Measurements from ENCODE around the gene DAB1.

DNA sequence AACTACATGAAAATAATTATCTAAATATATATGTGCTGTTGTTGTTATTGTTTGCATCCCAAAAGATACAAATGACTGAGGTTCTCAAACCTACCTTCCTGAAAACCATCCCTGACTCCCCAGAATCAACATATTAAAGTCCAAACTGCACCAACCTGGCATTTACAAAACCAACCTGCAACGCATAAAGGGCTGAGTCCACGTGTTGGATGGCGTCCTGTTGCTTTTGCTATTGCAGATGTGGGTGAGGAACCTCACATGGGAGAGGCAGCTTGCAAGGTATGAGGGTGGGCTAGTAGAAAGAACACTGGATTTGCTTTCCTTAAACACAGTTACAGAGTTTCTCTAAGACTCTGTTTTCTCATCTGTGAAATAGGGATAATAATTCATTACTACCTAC is 456.5 kb downstream of the DAB1 start:
- TF ChIP-seq SP1 (IDR thresholded peaks at IDR 0.05) (no peak), ARNT (IDR thresholded peaks at IDR 0.05) (no peak), FOXK2 (IDR thresholded peaks at IDR 0.05) (no peak), FOXM1 (IDR thresholded peaks at IDR 0.05; ENCODE audit: borderline replicate concordance) (no peak)
